ENCODE results near the gene PFDN2. TPM values are rescaled to one million over a fixed set of nuclear protein-coding genes. Genes with fewer than 3 reads are reported as not detected.
A peak's percentile ranks its signal among the peaks of the same experiment; 100 is the strongest.
"Not testable (repeated sequence)": the region's sequence is repeated elsewhere in the genome, so short reads cannot be mapped to it uniquely, and the experiment has no call there.

Gene PFDN2
- total and polyA plus RNA-seq, 4 experiments from 2014 or later: 40.8 to 89.1 (median 55.9) TPM

DNA sequence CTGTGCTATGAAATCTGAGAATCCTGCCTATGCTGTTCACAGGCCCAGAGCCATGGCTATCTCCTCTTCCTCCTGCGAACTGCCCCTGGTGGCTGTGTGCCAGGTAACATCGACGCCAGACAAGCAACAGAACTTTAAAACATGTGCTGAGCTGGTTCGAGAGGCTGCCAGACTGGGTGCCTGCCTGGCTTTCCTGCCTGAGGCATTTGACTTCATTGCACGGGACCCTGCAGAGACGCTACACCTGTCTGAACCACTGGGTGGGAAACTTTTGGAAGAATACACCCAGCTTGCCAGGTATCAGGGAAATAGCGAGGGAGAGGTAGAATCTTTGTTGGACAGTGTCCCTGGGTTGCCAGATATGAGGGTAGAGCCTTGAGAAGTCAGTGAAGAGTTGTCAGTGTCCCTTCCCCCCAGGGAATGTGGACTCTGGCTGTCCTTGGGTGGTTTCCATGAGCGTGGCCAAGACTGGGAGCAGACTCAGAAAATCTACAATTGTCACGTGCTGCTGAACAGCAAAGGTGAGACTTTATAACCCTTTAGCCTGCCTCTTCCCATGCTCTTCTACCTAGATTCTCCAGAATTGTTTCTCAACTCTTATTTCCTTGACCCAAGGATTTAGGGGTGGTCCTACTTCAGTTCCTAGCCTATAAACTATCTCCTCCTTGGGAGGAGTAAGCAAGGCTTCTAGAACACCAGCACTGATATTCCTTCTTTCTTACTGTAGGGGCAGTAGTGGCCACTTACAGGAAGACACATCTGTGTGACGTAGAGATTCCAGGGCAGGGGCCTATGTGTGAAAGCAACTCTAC, 1.5 kb upstream of the PFDN2 start:
- Mint-ChIP-seq H3K4me3 (peak overlapping the region; percentile 87 to 98 (median 96)), H3K27ac (peak overlapping the region; percentile 94 to 99 (median 98)), H3K27me3 (no peaks in the 10 kb centered on the region), H3K36me3 (peaks cover 21 to 62% of the 10 kb centered on the region in 2 donors), H3K4me1 (peaks cover 26 to 66% (median 48%) of the 10 kb centered on the region in 4 donors), H3K9me3 (no peaks in the 10 kb centered on the region)
- POLR2A ChIA-PET (ENCODE audit: partially characterized antibody): interaction anchor here (0.9 to 4.3 kb wide), 6 partner anchors 13 to 109 kb away, joined by 3 to 47 read pairs (median 12); partner anchors contain the start of genes ARHGAP30, DEDD, TOMM40L and TSTD1
- Histone ChIP-seq H3K4me1 (ENCODE audit: insufficient read depth, low read length) (peaks cover 51% of the 10 kb centered on the region), H3K4me3 (ENCODE audit: low read length in 2 of 2) (peak overlapping the region; percentile 32 to 95), H3K27me3 (ENCODE audit: insufficient read depth, low read length) (no peaks in the 10 kb centered on the region), H3K27ac (ENCODE audit: low read depth, low read length) (peak overlapping the region; percentile 94), H3K9me3 (ENCODE audit: control insufficient read depth in 1 of 2, low read length in 2 of 2) (no peaks in the 10 kb centered on the region), H3K36me3 (ENCODE audit: insufficient read depth, low read length) (peaks cover 40% of the 10 kb centered on the region)
- intact Hi-C loops (cut with micrococcal nuclease): loop anchor here (2.0 kb wide), 1 partner anchor 50 kb away; the partner anchor contains the start of gene ARHGAP30
- CTCF ChIA-PET (ENCODE audit: partially characterized antibody): no interaction called here
- peak; percentile 64 to 90 (median 72) for DNase-seq

DNA sequence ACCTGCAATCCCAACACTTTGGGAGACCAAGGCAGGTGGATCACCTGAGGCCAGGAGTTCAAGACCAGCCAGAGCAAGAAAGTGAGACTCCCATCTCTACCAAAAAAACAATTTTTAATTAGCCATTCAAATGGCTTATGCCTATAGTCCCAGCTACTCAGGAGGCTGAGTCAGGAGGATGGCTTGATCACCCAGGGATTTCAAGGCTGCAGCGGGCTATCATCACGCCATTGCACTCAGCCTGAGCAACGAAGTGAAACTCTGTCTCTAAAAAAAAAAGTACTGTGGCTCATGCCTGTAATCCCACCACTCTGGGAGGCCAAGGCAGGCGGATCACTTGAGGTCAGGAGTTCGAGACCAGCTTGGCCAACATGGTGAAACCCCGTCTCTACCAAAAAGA, 1.9 kb downstream of the PFDN2 start:
- DNase-seq; H3K27me3 ChIP-seq (ENCODE audit: insufficient read depth, low read length); intact Hi-C loops (cut with micrococcal nuclease); H3K4me3 ChIP-seq (ENCODE audit: low read length in 2 of 2); H3K27ac ChIP-seq (ENCODE audit: low read depth, low read length); H3K9me3 Mint-ChIP-seq; H3K36me3 ChIP-seq (ENCODE audit: insufficient read depth, low read length); H3K27me3 Mint-ChIP-seq; H3K9me3 ChIP-seq (ENCODE audit: control insufficient read depth in 1 of 2, low read length in 2 of 2): not testable (repeated sequence)
- H3K4me1 ChIP-seq (ENCODE audit: insufficient read depth, low read length): peaks cover 72% of the 10 kb centered on the region
- peak overlapping the region; percentile 33 to 98 (median 94) for H3K4me3 Mint-ChIP-seq
- peak overlapping the region in 2 of 7 donors; percentile 64 to 69 for H3K27ac Mint-ChIP-seq
- peaks cover 46 to 85% (median 65%) of the 10 kb centered on the region in 4 donors for H3K4me1 Mint-ChIP-seq
- CTCF ChIA-PET (ENCODE audit: partially characterized antibody): interaction anchor here (1.6 to 2.1 kb wide), 2 partner anchors 22 to 124 kb away, joined by 4 to 5 read pairs; no protein-coding TSS in a partner anchor
- H3K36me3 Mint-ChIP-seq: peaks cover 4 to 44% of the 10 kb centered on the region in 2 donors
- POLR2A ChIA-PET (ENCODE audit: partially characterized antibody): interaction anchor here (0.6 to 4.3 kb wide), 7 partner anchors 11 to 664 kb away, joined by 3 to 47 read pairs (median 4); partner anchors contain the start of genes ARHGAP30, DEDD, KLHDC9 and TSTD1

DNA sequence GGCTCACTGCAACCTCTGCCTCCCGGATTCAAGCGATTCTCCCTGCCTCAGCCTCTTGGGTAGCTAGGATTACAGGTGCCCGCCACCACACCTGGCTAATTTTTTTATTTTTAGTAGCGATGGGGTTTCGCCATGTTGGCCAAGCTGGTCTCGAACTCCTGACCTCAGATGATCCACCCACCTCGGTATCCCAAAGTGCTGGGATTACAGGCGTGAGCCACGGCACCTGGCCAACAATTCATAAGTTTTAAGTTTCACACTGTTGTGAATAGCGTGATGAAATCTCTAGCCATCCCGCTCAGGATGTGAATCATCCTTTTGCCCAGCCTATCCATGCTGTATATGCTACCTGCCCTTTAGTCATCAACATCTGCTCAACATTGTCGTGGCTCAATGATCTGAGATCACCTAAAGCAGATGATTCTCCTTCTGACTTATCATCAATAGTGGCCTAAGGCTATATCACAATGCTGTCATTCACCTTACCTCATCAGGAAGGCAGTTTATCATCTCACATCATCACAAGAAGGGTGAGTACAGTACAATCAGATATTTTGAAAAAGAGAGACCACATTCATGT, 2.6 kb downstream of the PFDN2 start:
- H3K4me3 ChIP-seq (ENCODE audit: low read length in 2 of 2): no peak overlapping the region
- peaks cover 2% of the 10 kb centered on the region for H3K36me3 ChIP-seq (ENCODE audit: insufficient read depth, low read length)
- ChIA-PET CTCF (ENCODE audit: partially characterized antibody) (no interaction called here), POLR2A (ENCODE audit: partially characterized antibody) (interaction anchor here (1.0 to 4.3 kb wide), 3 partner anchors 17 to 46 kb away, joined by 3 to 47 read pairs (median 24); partner anchors contain the start of genes ARHGAP30, DEDD and KLHDC9)
- H3K27me3 Mint-ChIP-seq: no peaks in the 10 kb centered on the region
- no peak overlapping the region for H3K27ac ChIP-seq (ENCODE audit: low read depth, low read length)
- H3K36me3 Mint-ChIP-seq: peaks cover 4 to 40% of the 10 kb centered on the region in 2 donors
- H3K27me3 ChIP-seq (ENCODE audit: insufficient read depth, low read length): no peaks in the 10 kb centered on the region
- H3K9me3 ChIP-seq (ENCODE audit: control insufficient read depth in 1 of 2, low read length in 2 of 2): no peaks in the 10 kb centered on the region
- H3K4me3 Mint-ChIP-seq: peak overlapping the region in 4 of 8 donors; percentile 25 to 62 (median 50)
- DNase-seq: no peak
- peak overlapping the region in 4 of 7 donors; percentile 59 to 69 (median 65) for H3K27ac Mint-ChIP-seq
- peaks cover 45 to 83% (median 64%) of the 10 kb centered on the region in 4 donors for H3K4me1 Mint-ChIP-seq
- H3K9me3 Mint-ChIP-seq: no peaks in the 10 kb centered on the region
- intact Hi-C loops (cut with micrococcal nuclease): no loop called here
- H3K4me1 ChIP-seq (ENCODE audit: insufficient read depth, low read length): peaks cover 71% of the 10 kb centered on the region

DNA sequence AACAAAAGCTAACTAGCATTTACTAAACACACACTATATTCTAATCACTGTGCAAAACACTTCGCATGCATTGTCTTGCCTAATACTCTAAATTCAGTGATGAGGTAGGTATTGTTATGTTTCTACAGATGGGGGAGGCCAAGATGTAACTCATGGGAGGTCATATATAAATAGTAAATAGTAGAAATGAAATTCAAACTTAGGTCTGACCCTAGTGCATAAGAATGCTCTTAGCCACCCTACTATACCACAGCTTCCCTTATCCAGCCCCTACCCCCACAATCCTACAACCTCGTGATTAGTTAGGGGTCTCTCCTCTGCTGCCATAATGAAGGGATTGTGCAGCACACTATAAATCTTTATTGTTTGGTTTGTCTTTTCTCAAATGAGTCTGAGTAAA, 3.3 kb downstream of the PFDN2 start:
- peaks cover 40 to 76% (median 58%) of the 10 kb centered on the region in 4 donors for H3K4me1 Mint-ChIP-seq
- no peaks in the 10 kb centered on the region for H3K27me3 Mint-ChIP-seq
- H3K27ac Mint-ChIP-seq: peak overlapping the region in 3 of 7 donors; percentile 10 to 36 (median 19)
- Histone ChIP-seq H3K27ac (ENCODE audit: low read depth, low read length) (no peak overlapping the region), H3K36me3 (ENCODE audit: insufficient read depth, low read length) (peaks cover under 1% of the 10 kb centered on the region), H3K4me1 (ENCODE audit: insufficient read depth, low read length) (peaks cover 64% of the 10 kb centered on the region), H3K4me3 (ENCODE audit: low read length in 2 of 2) (no peak overlapping the region), H3K27me3 (ENCODE audit: insufficient read depth, low read length) (no peaks in the 10 kb centered on the region), H3K9me3 (ENCODE audit: control insufficient read depth in 1 of 2, low read length in 2 of 2) (no peaks in the 10 kb centered on the region)
- intact Hi-C loops (cut with micrococcal nuclease): no loop called here
- ChIA-PET CTCF (ENCODE audit: partially characterized antibody) (no interaction called here), POLR2A (ENCODE audit: partially characterized antibody) (no interaction called here)
- DNase-seq: no peak
- peak overlapping the region in 1 of 8 donors; percentile 5 for H3K4me3 Mint-ChIP-seq
- H3K9me3 Mint-ChIP-seq: no peaks in the 10 kb centered on the region
- peaks cover 4 to 34% of the 10 kb centered on the region in 2 donors for H3K36me3 Mint-ChIP-seq

DNA sequence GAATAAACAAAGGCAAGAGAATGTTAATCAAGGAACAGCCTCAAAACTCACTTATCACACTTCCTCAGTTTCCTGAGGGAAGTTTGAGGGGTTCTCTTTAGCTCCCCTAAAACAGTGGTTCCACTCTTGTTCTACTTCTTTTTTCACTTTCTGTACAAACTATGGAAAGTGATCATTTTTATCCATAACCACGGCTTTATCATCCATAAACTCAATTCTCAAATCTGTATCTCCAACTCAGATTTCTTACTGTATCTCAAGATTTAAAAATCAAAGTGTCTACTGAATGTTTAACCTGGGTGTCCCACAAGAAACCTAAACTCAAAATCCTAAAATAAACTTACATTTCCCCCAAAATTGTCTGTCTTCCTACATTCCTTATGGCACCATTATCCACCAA, 3.9 kb downstream of the PFDN2 start:
- Mint-ChIP-seq H3K27ac (peak overlapping the region in 6 of 7 donors; percentile 3 to 40 (median 14)), H3K36me3 (peaks cover 4 to 35% of the 10 kb centered on the region in 2 donors), H3K9me3 (no peaks in the 10 kb centered on the region), H3K4me3 (peak overlapping the region in 1 of 8 donors; percentile 5), H3K27me3 (no peaks in the 10 kb centered on the region), H3K4me1 (peaks cover 37 to 71% (median 54%) of the 10 kb centered on the region in 4 donors)
- Histone ChIP-seq H3K4me1 (ENCODE audit: insufficient read depth, low read length) (peaks cover 58% of the 10 kb centered on the region), H3K4me3 (ENCODE audit: low read length in 2 of 2) (no peak overlapping the region), H3K36me3 (ENCODE audit: insufficient read depth, low read length) (peaks cover 3% of the 10 kb centered on the region), H3K27me3 (ENCODE audit: insufficient read depth, low read length) (no peaks in the 10 kb centered on the region), H3K27ac (ENCODE audit: low read depth, low read length) (no peak overlapping the region), H3K9me3 (ENCODE audit: control insufficient read depth in 1 of 2, low read length in 2 of 2) (no peaks in the 10 kb centered on the region)
- DNase-seq: no peak
- ChIA-PET POLR2A (ENCODE audit: partially characterized antibody) (no interaction called here), CTCF (ENCODE audit: partially characterized antibody) (no interaction called here)
- intact Hi-C loops (cut with micrococcal nuclease): no loop called here

DNA sequence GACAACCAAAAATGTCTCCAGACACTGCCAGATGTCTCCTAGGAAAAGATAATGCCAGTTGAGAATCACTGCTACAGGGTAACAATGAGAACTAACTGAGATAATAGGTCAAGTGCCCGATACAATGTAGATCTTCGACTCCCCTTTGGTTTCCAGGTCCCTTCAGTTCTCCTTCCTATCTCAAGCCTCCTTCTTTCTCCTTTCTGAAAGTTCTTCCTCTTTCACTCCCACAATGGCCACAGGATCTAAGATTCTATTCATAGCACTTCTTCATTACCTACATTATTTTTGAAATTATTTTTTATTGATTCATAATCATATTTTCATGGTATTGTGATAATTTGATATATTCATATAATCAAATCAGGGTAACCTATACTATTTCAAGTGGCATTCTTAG, 6.3 kb downstream of the PFDN2 start:
- Histone ChIP-seq H3K4me1 (ENCODE audit: insufficient read depth, low read length) (peaks cover 43% of the 10 kb centered on the region), H3K27ac (ENCODE audit: low read depth, low read length) (no peak overlapping the region), H3K9me3 (ENCODE audit: control insufficient read depth in 1 of 2, low read length in 2 of 2) (no peaks in the 10 kb centered on the region), H3K27me3 (ENCODE audit: insufficient read depth, low read length) (no peaks in the 10 kb centered on the region), H3K36me3 (ENCODE audit: insufficient read depth, low read length) (peaks cover 3% of the 10 kb centered on the region), H3K4me3 (ENCODE audit: low read length in 2 of 2) (no peak overlapping the region)
- H3K27me3 Mint-ChIP-seq: no peaks in the 10 kb centered on the region
- no peak overlapping the region for H3K4me3 Mint-ChIP-seq
- H3K36me3 Mint-ChIP-seq: peaks cover 4 to 32% of the 10 kb centered on the region in 2 donors
- DNase-seq: no peak
- no peaks in the 10 kb centered on the region for H3K9me3 Mint-ChIP-seq
- H3K4me1 Mint-ChIP-seq: peaks cover 35 to 53% (median 42%) of the 10 kb centered on the region in 4 donors
- CTCF ChIA-PET (ENCODE audit: partially characterized antibody): interaction anchor here (1.0 kb wide), 1 partner anchor 14 kb away, joined by 3 read pairs; no protein-coding TSS in a partner anchor
- H3K27ac Mint-ChIP-seq: peak overlapping the region in 3 of 7 donors; percentile 22 to 67 (median 54)
- intact Hi-C loops (cut with micrococcal nuclease): no loop called here
- POLR2A ChIA-PET (ENCODE audit: partially characterized antibody): interaction anchor here (0.9 to 1.4 kb wide), 3 partner anchors 14 to 42 kb away, joined by 3 to 4 read pairs (median 3); partner anchors contain the start of genes DEDD, KLHDC9 and UFC1

DNA sequence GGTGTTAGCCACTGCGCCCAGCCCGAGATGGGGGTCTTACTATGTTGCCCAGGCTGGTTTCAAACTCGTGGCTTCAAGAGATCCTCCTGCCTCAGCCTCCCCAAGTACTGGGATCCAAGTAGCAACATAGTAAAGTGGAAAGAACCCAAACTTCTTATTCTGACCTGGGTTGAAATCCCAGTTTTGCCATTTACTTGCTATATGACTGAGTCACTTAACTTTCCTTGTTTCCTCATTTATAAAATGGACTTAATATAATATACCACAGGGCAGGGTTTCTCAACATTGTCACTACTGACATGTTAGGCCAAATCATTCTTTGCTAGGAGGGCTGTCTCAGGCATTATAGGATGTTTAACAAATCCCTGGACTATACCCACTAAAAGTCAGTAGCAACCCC, 6.7 kb downstream of the PFDN2 start:
- Mint-ChIP-seq H3K4me3 (no peak overlapping the region), H3K27ac (peak overlapping the region in 1 of 7 donors; percentile 67), H3K27me3 (no peaks in the 10 kb centered on the region), H3K9me3 (peaks cover 0 to under 1% (median 0%) of the 10 kb centered on the region in 8 donors), H3K36me3 (peaks cover 8 to 33% of the 10 kb centered on the region in 2 donors), H3K4me1 (peaks cover 34 to 53% (median 42%) of the 10 kb centered on the region in 4 donors)
- Histone ChIP-seq H3K9me3 (ENCODE audit: control insufficient read depth in 1 of 2, low read length in 2 of 2) (no peaks in the 10 kb centered on the region), H3K36me3 (ENCODE audit: insufficient read depth, low read length) (peaks cover 3% of the 10 kb centered on the region), H3K27me3 (ENCODE audit: insufficient read depth, low read length) (no peaks in the 10 kb centered on the region), H3K4me1 (ENCODE audit: insufficient read depth, low read length) (peaks cover 39% of the 10 kb centered on the region), H3K27ac (ENCODE audit: low read depth, low read length) (no peak overlapping the region), H3K4me3 (ENCODE audit: low read length in 2 of 2) (no peak overlapping the region)
- no peak for DNase-seq
- POLR2A ChIA-PET (ENCODE audit: partially characterized antibody): no interaction called here
- intact Hi-C loops (cut with micrococcal nuclease): no loop called here
- CTCF ChIA-PET (ENCODE audit: partially characterized antibody): no interaction called here
